HG02938 (cell line): ENCODE data around the gene SPAG17.

Source experiments
- ATAC-seq: cut with Tn5 transposase; IDR thresholded peaks from one replicate; pipeline ENCODE4 v1.9.1; 2021; ENCODE audit warnings: mild to moderate bottlenecking, moderate library complexity; ENCODE audit not compliant: unreplicated experiment

SPAG17 gene

DNA sequence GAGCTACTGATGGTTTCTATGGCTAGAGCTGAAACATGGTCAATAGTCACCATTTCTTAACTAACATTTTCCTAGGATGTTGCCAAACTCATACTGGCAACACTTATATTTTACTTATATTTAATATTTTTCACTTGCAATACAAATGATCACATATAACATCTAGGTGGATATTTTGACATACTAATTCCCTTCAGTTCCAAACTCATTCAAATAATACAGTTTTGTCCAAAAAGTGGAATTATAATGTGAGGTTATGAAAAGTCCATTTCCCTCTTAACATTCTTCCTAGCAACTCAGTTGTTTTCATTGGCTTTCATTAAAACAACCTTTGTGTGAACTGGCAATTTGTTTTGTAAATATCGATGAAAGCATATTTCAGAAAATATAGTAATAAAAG lies 16.0 kb downstream of the SPAG17 start:
- no peak for ATAC-seq

DNA sequence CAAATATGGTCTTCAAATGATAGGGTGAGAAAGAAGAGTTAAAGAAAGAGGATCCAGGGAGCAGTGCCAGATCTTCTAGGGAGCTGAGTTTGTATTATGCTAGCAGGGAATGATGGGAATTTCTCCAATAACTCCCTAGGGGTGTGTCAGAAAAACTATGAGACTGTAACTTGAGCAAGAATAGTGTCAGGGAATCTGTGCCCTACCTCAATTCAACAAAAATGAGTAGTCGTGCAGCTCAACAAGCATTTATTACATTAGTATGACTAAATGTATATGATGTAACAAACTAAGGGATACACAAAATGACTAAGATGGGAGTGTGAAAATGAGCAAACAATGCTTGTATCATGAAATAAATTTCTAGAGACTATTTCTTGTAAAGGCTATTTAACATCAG lies 24.2 kb downstream of the SPAG17 start:
- ATAC-seq: no peak

DNA sequence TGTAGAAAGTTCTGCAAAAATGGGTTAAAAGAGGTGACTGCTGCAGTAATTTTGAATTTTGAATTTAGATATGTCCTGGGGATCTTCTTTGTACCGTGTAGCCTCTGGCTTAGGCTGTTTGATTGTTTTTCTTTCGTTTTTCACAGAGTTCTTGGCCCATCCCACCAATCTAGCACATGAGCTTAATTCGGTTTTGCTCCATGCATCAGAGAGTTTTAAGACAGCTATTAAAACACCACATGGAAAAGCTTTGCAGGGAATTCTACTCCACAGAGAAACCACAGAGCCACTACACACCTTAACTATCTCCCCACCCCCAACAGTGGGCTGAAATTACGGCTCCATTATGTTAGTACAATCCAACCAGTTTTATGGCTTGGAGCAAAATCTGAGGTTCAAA lies 25.5 kb downstream of the SPAG17 start:
- no peak for ATAC-seq

DNA sequence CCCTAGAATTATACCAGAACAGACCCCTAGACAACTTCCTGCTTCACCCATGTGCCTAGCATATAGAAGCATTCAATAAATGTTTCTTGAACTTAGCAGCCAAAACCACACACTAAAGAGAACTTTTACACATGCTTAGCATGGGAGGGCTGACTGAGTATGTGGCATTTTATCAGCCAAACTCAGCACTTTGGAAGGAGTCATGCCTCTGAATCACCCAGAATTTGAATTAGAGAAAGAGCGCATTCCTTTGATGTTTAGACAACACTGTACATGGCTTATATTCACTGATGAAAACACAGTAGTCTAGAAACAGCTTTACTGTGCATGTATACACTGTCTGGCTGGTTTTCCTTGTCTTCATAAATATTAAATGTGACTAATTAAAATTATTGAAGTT lies 26.1 kb downstream of the SPAG17 start:
- ATAC-seq: no peak

DNA sequence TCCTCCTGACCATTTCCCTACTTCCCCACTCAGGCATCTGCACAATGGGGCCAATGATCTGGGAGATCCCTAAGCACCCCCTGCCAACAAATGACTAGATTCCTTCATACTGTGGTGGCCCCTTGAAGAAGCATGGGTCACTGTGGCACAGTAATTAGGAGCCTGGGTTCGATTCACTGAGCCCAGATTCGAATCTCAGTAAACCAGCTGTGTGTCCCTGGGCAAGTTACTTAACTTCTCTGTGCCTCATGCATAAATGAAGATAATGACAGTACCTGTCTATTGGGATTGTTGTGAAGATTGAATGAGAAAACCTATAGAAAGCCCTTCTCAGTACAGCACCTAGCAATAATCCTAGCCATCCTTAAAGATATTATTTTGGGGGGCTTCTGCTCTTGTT lies 27.5 kb downstream of the SPAG17 start:
- no peak for ATAC-seq

DNA sequence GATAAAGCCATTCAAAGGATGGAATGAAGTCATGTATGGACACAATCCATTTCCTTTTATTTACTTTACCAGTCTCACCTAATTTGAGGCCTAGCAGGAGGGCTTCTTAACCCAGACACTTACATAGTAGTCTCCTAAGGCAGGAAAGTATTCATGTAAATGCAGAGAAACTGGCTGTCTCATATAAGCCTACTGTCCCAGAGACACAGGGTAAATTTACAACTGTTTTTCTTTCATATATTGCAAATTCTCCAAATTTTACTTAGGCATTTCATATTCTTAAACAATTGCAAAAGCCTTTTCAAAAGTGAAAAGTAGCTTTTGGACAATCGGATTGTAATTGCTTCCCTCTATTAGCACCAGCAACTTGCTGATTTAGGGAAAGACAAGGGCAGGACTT lies 29.9 kb downstream of the SPAG17 start:
- no peak for ATAC-seq

DNA sequence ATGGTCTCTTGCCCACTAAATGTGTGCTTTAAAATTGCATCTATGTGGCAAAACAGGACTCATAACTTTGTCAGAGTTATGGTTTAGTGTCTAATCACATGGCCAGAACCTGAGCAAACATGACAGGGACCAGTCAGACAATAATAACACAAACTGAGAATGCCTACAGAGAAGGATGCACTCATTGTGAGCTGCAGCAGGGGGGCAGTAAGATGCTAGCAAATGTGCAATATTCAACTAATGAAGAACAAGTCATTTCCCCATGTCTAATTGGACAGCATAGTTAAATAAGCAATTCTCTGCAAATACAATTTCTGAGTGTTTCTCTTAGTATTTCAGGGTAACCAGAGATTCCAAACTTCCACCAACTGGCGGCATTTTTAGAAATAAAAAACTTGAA lies 30.8 kb downstream of the SPAG17 start:
- ATAC-seq: no peak

DNA sequence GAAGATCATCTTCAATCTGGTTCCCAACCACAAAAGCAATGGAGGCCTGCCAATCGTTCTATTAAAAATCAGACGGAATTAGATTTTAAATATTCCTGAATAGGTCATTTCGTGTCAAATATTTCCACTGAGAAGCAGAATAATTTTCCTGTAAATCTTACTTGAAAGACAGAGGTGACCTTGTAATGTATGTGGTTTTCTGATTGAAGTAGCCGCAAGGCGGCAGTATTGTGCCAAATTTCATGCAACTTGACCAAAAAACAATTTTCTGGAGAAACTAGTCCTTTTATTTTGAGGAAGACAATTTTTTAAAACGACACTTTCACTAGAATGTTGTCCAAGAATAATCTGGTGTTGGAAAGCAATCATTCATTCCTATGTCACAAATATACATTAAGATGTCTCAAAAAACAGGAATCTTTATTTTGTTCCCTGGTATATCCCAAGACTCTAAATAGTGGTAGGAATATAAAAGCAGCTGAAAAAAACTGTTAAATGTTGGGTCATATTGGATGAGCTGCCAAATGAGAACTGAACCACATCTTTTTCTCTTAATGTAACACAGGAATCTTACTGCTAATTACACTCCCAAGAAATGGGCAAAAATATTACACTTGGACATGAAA lies 33.6 kb downstream of the SPAG17 start:
- no peak for ATAC-seq

DNA sequence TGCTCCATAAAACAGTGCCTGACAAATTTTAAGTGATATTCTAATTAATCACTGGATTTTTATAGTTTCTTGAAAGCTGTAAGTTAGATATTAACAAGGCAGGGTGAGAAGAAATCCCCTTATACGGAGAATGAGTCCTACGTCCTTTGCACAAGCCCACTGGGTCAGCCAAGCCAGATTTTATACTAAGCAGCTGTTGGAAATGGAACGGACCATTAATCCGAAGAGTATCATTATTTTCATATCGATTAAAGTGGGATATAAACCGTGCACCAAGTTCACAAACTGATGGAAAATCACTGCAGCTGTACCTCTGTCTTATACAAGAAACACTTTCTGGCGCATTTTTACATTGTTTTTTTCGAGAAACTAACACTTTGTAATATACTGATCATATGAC lies 35.2 kb downstream of the SPAG17 start:
- no peak for ATAC-seq

DNA sequence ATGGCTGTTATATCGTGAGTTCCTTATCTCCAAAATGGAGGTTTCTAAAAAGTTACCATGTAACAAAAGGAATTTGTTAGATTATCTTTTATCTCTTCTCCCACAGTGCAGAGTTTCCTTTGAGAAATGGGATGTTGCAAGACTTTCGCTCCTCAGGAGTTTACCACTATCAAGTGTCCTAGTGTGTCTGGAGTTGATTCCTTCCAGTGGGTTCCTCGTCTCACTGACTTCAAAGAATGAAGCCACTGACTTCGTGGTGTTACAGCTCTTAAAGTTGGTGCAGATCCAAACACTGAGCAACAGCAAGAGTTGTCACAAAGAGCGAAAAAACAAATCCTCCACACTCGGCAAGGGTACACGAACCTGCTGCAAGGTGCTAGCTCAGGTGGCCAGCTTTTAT lies 37.0 kb downstream of the SPAG17 start:
- no peak for ATAC-seq

DNA sequence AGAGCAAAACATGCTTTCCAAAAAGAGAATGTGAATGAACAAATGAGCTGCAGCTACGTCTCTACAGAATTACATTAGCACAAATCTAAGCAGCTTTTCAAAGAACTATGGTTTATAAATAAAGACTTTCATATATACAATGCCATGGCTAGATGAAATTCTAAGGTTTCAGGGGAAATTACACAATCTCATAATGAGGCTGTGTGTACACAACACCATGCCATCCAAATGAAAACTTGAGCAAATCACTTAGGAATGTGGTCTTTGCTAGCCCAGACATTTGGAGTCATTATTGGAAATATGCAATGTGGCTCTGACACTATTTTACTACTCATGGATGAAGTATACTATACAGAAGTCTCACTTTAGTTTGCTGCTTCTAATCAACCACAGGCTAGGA lies 37.5 kb downstream of the SPAG17 start:
- ATAC-seq: no peak

DNA sequence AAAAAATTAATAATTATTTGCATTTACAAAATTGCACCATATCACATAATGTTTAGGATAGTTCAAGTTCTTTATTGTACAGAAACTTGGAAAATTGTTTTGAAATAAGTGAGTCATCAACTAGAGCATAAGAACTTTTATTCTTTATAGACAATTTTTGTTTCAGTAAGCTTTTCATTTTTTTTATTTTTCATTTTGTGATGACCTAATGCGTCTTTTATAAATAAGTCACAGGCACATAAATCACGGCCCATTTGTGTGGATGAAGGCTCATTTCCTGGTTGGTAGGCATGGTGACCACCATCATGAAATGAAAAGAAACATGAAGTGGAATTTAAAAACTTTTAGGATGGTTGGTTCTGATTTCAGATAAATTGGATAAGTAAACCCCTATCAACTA lies 39.3 kb downstream of the SPAG17 start:
- no peak for ATAC-seq

DNA sequence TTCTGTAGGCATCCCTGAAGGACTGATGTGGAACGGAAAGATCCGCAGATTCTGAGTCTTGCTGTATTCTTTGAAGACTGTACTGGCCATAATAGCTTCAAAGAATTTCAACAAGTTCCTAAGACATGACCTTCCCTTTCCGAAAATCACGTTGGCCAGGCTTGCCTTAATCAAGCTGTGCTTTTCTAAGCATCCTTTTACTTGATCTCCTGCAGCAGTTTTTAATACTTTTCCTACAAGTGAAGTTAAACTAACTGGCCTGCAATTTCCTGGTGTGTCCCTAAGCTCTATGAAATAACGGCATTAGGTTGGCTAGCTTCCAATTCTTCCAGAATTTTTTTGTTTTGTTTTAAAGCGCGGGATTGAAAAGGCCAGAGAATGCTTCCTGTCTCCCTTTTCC lies 40.3 kb downstream of the SPAG17 start:
- ATAC-seq: no peak

DNA sequence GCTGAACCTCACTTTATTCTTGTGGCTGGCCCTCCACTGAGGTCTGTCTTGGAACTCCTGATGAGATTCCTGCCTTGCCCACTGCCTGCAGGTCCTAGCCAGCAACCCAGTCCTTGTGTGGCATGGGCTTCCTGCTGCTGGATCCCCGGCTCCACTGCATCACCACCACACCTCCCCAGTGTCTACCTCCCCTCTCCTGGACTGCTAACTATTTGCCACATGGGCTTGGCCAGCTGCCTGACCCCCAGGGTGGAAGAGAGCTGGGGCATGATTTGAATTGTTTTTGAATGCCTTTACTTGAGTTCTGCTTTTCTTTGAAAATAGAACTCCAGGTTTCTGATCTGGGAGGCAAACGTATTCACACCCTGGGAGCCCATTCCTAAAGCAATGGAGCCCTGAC lies 41.2 kb downstream of the SPAG17 start:
- ATAC-seq: no peak

DNA sequence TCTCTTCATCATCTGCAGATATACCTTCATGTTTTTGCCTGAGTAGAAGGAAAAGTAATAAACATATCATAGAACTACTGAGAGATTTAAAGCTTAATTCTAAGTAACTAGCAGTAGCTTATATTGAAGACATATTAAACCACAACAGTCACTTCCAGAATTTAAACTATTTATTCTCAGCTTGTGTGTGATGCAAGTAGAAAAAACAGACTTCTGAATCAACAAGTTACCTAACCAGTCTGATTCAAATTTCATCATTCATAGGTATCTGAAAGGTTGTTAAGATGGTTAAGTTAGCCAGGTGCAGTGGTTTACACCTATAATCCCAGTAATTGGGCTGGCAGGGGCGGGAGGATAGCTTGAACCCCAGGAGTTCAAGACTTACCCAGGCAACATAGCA lies 41.9 kb downstream of the SPAG17 start:
- ATAC-seq: no peak

DNA sequence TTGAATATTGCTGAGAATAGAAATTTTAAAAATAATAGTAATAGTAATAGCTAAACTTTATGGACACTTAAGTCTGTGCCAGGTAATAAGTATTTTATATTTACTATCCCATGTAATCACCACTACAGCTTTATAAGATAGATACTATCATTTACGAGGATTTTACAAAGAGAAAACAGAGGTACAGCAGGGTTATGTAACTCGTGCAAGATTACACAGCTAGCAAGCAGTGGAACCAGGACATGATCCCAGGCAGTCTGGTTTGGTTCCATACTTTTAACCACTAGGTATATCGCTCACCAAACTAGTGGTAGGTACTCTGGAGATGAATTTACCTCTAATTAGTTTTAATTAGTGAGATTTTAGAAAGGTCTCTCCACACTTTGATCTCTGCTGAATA lies 42.5 kb downstream of the SPAG17 start:
- ATAC-seq: no peak

DNA sequence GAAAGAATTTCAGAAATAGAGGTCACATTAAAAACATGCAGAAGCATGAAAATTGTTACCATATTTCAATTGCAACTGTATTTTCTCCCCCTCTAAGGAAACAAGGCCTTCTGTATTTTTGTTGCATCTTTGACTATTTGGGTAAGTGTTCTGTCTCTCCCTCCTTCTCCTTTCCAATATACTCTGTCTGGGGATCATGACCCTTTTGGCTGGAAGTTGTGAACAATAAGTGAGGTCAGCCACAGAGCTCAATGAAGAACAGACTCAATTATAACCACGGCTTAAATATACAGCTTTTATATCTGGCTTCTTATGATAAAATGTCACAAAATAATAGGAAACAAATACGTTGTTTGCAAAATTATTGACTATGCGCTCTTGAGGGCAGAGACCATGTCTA lies 47.1 kb downstream of the SPAG17 start:
- ATAC-seq: no peak

DNA sequence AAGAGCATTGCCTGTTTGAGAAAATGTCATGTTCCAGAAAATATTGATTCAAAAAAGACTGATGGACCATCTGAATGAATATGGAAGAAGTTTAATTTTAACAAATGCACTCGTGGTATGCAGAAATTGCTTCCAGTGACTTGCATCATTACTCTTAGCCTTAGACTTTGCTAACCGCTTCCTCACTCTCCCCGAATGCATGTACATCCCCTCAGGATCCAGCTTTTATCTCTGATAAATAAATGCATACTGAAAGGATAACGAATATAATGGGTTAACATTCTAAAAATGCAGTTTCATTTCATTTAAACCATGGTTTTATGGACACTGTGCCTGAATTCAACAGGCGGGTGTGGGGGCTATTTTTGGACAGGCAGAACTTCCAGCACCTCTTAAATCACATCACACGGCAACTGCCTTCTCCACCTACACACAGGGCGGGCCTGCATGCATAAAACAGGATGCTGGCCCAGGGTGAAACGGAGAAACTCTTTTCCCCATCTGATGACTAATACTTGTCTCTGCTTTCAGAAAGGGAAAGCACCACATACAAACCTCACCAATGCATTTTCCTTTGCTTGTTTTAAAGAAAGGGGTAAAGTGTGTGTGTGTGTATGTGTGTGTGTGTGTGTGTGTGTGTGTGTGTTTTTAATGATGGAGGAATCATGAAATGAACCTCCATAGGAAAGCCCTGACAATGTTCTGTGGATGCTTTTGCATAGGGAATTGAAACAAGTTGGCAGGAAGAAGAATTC lies 48.7 kb downstream of the SPAG17 start:
- ATAC-seq: peak; percentile 100

DNA sequence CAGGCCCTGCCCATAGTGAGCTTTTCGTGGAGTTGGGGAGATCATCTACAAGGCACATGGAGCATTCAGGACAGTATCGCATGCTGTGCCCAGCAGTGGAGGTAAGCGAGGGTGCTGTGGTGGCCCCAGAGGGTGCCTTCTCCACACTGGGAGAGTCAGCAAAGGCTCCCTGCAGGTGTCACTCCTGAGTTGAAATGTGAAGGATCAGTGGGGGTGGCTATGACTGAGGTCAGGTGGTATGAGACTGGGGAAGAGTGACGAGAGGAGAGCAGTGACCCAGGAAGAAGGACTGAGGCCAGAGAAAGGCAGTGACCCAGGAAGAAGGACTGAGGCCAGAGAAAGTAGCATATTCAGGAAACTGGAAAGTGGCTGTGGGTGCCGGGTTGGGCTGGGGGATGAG lies 53.0 kb downstream of the SPAG17 start:
- ATAC-seq: no peak

DNA sequence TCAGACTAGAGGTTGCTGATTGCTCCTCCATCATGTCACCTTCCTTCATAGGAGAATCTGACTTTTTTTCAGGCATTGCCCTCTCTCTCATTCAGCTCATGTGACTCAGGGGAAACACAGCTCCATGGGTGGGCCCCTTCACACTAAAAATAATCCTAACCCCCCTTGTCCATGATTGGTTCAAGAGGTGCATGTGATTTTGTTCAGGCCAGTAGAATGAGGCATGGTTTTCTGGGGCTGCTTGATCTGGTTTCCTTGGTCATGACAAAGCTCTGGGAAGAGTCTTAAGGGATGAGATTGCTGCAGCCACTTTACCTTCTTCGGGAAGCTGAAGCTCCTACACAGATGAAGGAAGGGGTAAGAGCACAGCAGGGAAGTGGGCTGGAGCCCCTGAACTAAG lies 56.3 kb downstream of the SPAG17 start:
- ATAC-seq: no peak

DNA sequence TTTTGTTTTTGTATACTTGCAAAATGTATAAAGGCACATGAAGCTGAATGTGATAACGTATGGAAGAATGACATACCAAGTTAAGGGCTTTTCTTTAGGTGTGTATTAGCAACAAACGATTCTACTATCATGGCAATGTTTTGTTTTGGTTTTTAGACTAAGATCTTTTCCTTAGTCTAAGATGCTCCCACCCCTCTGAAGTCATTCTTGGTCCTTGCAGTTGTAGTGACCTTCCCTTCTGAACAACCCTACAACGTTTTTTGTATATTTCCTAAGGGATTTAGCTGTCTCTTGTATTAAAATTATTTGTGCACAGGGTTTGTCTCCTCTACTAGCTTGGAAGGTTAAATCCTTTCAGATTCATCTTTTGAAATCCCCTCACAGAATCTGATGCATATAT lies 61.0 kb downstream of the SPAG17 start:
- no peak for ATAC-seq

DNA sequence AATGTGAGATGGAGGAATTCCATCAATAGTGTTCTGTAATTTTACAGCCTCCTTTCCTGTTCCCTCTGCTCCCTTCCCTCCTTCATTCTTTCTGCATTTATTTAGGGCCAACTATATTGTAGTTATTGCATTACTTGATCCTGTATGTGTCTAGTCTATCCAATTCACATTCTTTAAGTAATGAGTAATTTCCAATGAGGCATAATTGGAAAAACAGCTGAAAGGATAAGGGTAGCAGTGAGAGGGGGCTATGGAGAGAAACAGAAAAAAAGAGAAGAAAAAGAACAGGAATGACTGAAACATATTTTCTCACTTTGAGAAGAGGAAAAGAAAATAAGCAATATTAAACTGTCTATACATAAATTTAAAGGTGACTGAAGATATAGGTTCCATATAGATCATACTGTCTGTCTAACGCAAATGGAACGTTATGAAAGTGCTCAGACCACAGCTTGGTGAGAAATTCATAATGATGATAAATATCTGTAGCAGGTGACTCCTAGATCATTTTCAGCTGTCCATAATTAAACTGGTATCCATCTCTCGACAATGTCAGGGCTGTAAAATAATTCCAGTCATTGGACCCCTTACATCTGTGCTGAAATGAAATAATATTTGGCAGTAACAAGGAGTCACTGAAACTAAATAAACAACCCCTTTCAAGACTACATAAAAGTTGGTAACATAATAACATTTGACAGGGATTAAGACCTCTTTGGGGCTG lies 61.8 kb downstream of the SPAG17 start:
- no peak for ATAC-seq
